GM12878 (cell line): ENCODE data around the gene GIT1. TPM values are rescaled to one million over a fixed set of nuclear protein-coding genes. Genes with fewer than 3 reads are reported as not detected.

ENCODE experiments used
- ATAC-seq: fragments of 200-7000 bp; cut with Tn5 transposase; 3 replicates; pipeline ENCODE4 v1.9.1; 2020; ENCODE audit warnings: mild to moderate bottlenecking, moderate library complexity
- BruUV-seq: library from RNA; stranded (reverse); fragments of 400-500 nt; replicated peaks from 2 replicates; lab custom pipeline; 2021; lab: Mats Ljungman, UMichigan
- CTCF ChIA-PET: fragments of 300-600 bp; sonication (Branson Sonifier 250); formaldehyde crosslinking; extraction: SDS; loops from one replicate; lab custom pipeline; 2021; ENCODE audit warnings: inconsistent platforms; lab: Yijun Ruan, JAX
- POLR2A ChIA-PET: fragments of 350-600 bp; formaldehyde crosslinking; extraction: SDS; loops from one replicate; lab custom pipeline; 2021; ENCODE audit warnings: inconsistent platforms; lab: Charles Lee
- RAD21 ChIA-PET: fragments of 300-600 bp; sonication (Branson Sonifier 250); formaldehyde crosslinking; loops from one replicate; lab custom pipeline; 2023; ENCODE audit warnings: antibody characterized with exemption; ENCODE audit not compliant: unreplicated experiment; lab: Charles Lee
- SMC1A ChIA-PET: fragments of 300-600 bp; sonication (Branson Sonifier 250); formaldehyde crosslinking; loops from one replicate; lab custom pipeline; 2023; ENCODE audit not compliant: unreplicated experiment, uncharacterized antibody; lab: Charles Lee
- DNase-seq: peaks from one replicate; pipeline ENCODE4 v3.0.0-alpha.2; 2011; ENCODE audit warnings: low read depth, low spot score
- FAIRE-seq: peaks from 3 replicates; lab custom pipeline; 2011; peaks lifted over from hg19 to GRCh38; lab: Jason Lieb, UNC
- H2AFZ ChIP-seq: 2 replicates; pipeline ENCODE4 v1.6.0; 2011; ENCODE audit warnings: low read depth, low read length, control low read depth; ENCODE audit not compliant: control insufficient read depth
- H3K27ac ChIP-seq: 2 replicates; pipeline ENCODE4 v1.5.1; 2011; ENCODE audit warnings: control low read depth; ENCODE audit not compliant: control insufficient read depth, insufficient read depth
- H3K27me3 ChIP-seq, 2 experiments: replicated peaks in 1 of 2; 2 replicates each; pipeline versions ENCODE4 v1.6.0 to v1.6.1; 2011; ENCODE audit warnings: low read length in 1 of 2; ENCODE audit not compliant: control insufficient read depth in 2 of 2, insufficient read depth in 2 of 2
- H3K36me3 ChIP-seq, 2 experiments: 2 replicates each; pipeline ENCODE4 v1.5.1; 2011; ENCODE audit warnings: low read length in 1 of 2; ENCODE audit not compliant: control insufficient read depth in 2 of 2, insufficient read depth in 2 of 2
- H3K4me1 ChIP-seq: 2 replicates; pipeline ENCODE4 v1.6.1; 2011; ENCODE audit warnings: mild to moderate bottlenecking, low read length, moderate library complexity, mixed read lengths; ENCODE audit not compliant: control insufficient read depth, insufficient read depth
- H3K4me2 ChIP-seq: 2 replicates; pipeline ENCODE4 v1.6.0; 2011; ENCODE audit warnings: control low read depth; ENCODE audit not compliant: control insufficient read depth, insufficient read depth
- H3K4me3 ChIP-seq: fragments of 200-600 bp; sonication (generic); 2 replicates; pipeline ENCODE4 v1.5.1; 2016
- H3K79me2 ChIP-seq: 2 replicates; pipeline ENCODE4 v1.6.0; 2011; ENCODE audit warnings: low read length; ENCODE audit not compliant: control insufficient read depth, insufficient read depth
- H3K9ac ChIP-seq: 2 replicates; pipeline ENCODE4 v1.8.0; 2011; ENCODE audit warnings: low read length, control low read depth, mixed read lengths; ENCODE audit not compliant: control insufficient read depth, insufficient read depth
- H3K9me3 ChIP-seq: replicated peaks from 3 replicates; pipeline ENCODE4 v1.5.1; 2011; ENCODE audit warnings: mild to moderate bottlenecking, low read length; ENCODE audit not compliant: control insufficient read depth, insufficient read depth
- H4K20me1 ChIP-seq: 2 replicates; pipeline ENCODE4 v1.6.0; 2011; ENCODE audit not compliant: control insufficient read depth, insufficient read depth
- CREM ChIP-seq: IDR thresholded peaks from 2 replicates; pipeline ENCODE4 v1.6.1; 2014; ENCODE audit warnings: antibody characterized with exemption, low read depth
- DPF2 ChIP-seq: fragments of 450-650 bp; IDR thresholded peaks from 2 replicates; pipeline ENCODE4 v1.6.1; 2017; ENCODE audit warnings: mild to moderate bottlenecking
- EZH2 ChIP-seq: IDR thresholded peaks from 2 replicates; pipeline ENCODE4 v1.6.1; 2012; ENCODE audit warnings: low read depth, mild to moderate bottlenecking, control low read depth, inconsistent platforms, low read length, borderline replicate concordance; ENCODE audit not compliant: control insufficient read depth
- MLLT1 ChIP-seq: fragments of 450-650 bp; IDR thresholded peaks from 2 replicates; pipeline ENCODE4 v1.6.1; 2016; ENCODE audit warnings: mild to moderate bottlenecking
- RB1 ChIP-seq: fragments of 450-650 bp; formaldehyde crosslinking; IDR thresholded peaks from 2 replicates; pipeline ENCODE4 v1.6.1; 2017; ENCODE audit warnings: mild to moderate bottlenecking, borderline replicate concordance
- SIN3A ChIP-seq: IDR thresholded peaks from 2 replicates; pipeline ENCODE4 v1.6.1; 2012; ENCODE audit warnings: low read depth, low read length, improper control_type of control experiment
- TCF3 ChIP-seq: IDR thresholded peaks from 2 replicates; pipeline ENCODE4 v1.6.1; 2012; ENCODE audit warnings: low read depth, mild to moderate bottlenecking, low read length, borderline replicate concordance; ENCODE audit not compliant: insufficient read depth
- WGBS: methylation state at CpG from one replicate; pipeline ENCODE4 v1.1.6; 2016; ENCODE audit warnings: low lambda C conversion rate; ENCODE audit not compliant: insufficient replicate concordance, insufficient coverage; ENCODE audit errors: missing lambda C conversion rate; 5-methylcytosine and 5-hydroxymethylcytosine counted together
- in situ Hi-C: fragments of 300-500 bp; cut with MboI; formaldehyde crosslinking; loops from 9 replicates; pipeline ENCODE4 v1.14.3; 2018; ENCODE audit warnings: mixed read lengths
- intact Hi-C: fragments of 100-400 bp; cut with micrococcal nuclease; formaldehyde crosslinking; loops from one replicate; pipeline ENCODE4 v1.14.2; 2022; ENCODE audit not compliant: unreplicated experiment
- polyA plus RNA-seq, 11 experiments: library from polyadenylated mRNA; depleted of rRNA in 4 of 11; unstranded in 6 of 11; stranded (reverse) in 5 of 11; fragments of >200 nt; fragmentation: Nextera tagmentation in 4 of 11; fragmentation: Illumina TruSeq in 1 of 11; extraction: Ambion mirVana in 4 of 11; extraction: Trizol in 1 of 11; gene quantifications; 1 replicate in 1 of 11; 2 replicates in 10 of 11; pipeline versions ENCODE4 v1.2.1 to v1.2.3, GENCODE V29; 2011 to 2016; ENCODE audit warnings: inconsistent platforms in 2 of 11, missing spikeins in 2 of 11, low read depth in 1 of 11
- total RNA-seq, 4 experiments: library from RNA; depleted of rRNA in 3 of 4; stranded (reverse); fragments of >200 nt in 3 of 4; fragmentation: Illumina TruSeq in 1 of 4; extraction: Trizol in 1 of 4; gene quantifications; 2 replicates each; pipeline versions ENCODE4 v1.2.1 to v1.2.3, GENCODE V29; 2013 to 2021

The GIT1 gene
- total and polyA plus RNA-seq, 10 of the 15 experiments (the other 5 are each of a cell fraction or from before 2014, with no cell fraction given) = 0.24 to 45.3 (median 20.9) TPM

GRCh38 chr17:29633886-29634285 is 44.4 kb upstream of the GIT1 start:
- DNase-seq (no peak), FAIRE-seq (no peak), ATAC-seq (no peak)
- no peaks in the 10 kb centered on the region for H3K27me3 ChIP-seq
- no TSS peak for BruUV-seq
- H3K4me3 ChIP-seq = no peak overlapping the region
- peaks cover 30 to 33% of the 10 kb centered on the region in 2 experiments for H3K36me3 ChIP-seq
- H3K79me2 ChIP-seq = no peaks in the 10 kb centered on the region
- no peaks in the 10 kb centered on the region for H3K4me1 ChIP-seq
- intact Hi-C loops = no loop called here
- in situ Hi-C loops = no loop called here
- TF ChIP-seq EZH2 (no peak), DPF2 (no peak), MLLT1 (no peak), CREM (no peak), RB1 (no peak), TCF3 (no peak), SIN3A (no peak)
- no peaks in the 10 kb centered on the region for H3K9me3 ChIP-seq
- ChIA-PET POLR2A (no interaction called here), RAD21 (no interaction called here), SMC1A (interaction anchor here (1.2 kb wide), 3 partner anchors 9 to 142 kb away, joined by 3 read pairs; no protein-coding TSS in a partner anchor), CTCF (interaction anchor here (1.2 to 2.4 kb wide), 3 partner anchors 17 to 298 kb away, joined by 3 to 15 read pairs (median 5); no protein-coding TSS in a partner anchor)
- H3K9ac ChIP-seq = no peak overlapping the region
- H3K27ac ChIP-seq = no peak overlapping the region
- WGBS = 57% methylated on average over 3 of the region's 3 CpGs
- no peak overlapping the region for H3K4me2 ChIP-seq
- H2AFZ ChIP-seq = no peak overlapping the region
- H4K20me1 ChIP-seq = no peaks in the 10 kb centered on the region
